Endothelial cell of umbilical vein (primary cell): ENCODE measurements around the gene LRRK2. TPM values are rescaled to one million over a fixed set of nuclear protein-coding genes. Genes with fewer than 3 reads are reported as not detected.
A peak's percentile ranks its signal among the peaks of the same experiment; 100 is the strongest.

Source experiments
- Bru-seq: library from RNA; stranded (reverse); fragments of 400-500 nt; gene quantifications from one replicate; lab custom pipeline; 2021; lab: Mats Ljungman, UMichigan
- BruChase-seq, 2 experiments: library from RNA; stranded (reverse); fragments of 400-500 nt; gene quantifications; one replicate each; lab custom pipeline; 2021; lab: Mats Ljungman, UMichigan
- BruUV-seq: library from RNA; stranded (reverse); fragments of 400-500 nt; replicated peaks from 2 replicates; lab custom pipeline; 2021; lab: Mats Ljungman, UMichigan
- CTCF ChIA-PET: fragments of 300-600, 350-600 bp; sonication (Branson Sonifier 250); formaldehyde crosslinking; loops from one replicate; lab custom pipeline; 2021; ENCODE audit warnings: antibody characterized with exemption, inconsistent platforms; lab: Charles Lee
- POLR2A ChIA-PET: fragments of 300-600, 350-600 bp; sonication (Branson Sonifier 250); formaldehyde crosslinking; loops from one replicate; lab custom pipeline; 2021; ENCODE audit warnings: antibody characterized with exemption, inconsistent platforms; lab: Charles Lee
- DNase-seq: peaks from one replicate; pipeline ENCODE4 v3.0.0-alpha.2; 2011; ENCODE audit warnings: low read depth, low spot score
- FAIRE-seq: peaks from 2 replicates; lab custom pipeline; 2011; peaks lifted over from hg19 to GRCh38; lab: Jason Lieb, UNC
- H2AFZ ChIP-seq: 2 replicates; pipeline ENCODE4 v1.6.0; 2012; ENCODE audit warnings: low read depth, low read length, control low read depth, inconsistent platforms
- H3K27ac ChIP-seq: 2 replicates; pipeline ENCODE4 v1.5.1; 2011; ENCODE audit warnings: low read depth, mild to moderate bottlenecking, control low read depth, low read length, moderate library complexity; ENCODE audit not compliant: insufficient read depth
- H3K27me3 ChIP-seq, 2 experiments: 2 replicates each; pipeline versions ENCODE4 v1.6.0 to v1.6.1; 2011; ENCODE audit warnings: low read length in 2 of 2, mixed read lengths in 1 of 2; ENCODE audit not compliant: control insufficient read depth in 2 of 2, insufficient read depth in 2 of 2
- H3K36me3 ChIP-seq, 2 experiments: 2 replicates in 1 of 2; 3 replicates in 1 of 2; pipeline ENCODE4 v1.5.1; 2011; ENCODE audit warnings: low read length in 2 of 2, mild to moderate bottlenecking in 1 of 2, moderate library complexity in 1 of 2; ENCODE audit not compliant: control insufficient read depth in 2 of 2, insufficient read depth in 2 of 2; ENCODE audit errors: extremely low read depth in 1 of 2
- H3K4me1 ChIP-seq: 3 replicates; pipeline ENCODE4 v1.5.1; 2011; ENCODE audit warnings: mild to moderate bottlenecking, low read length; ENCODE audit not compliant: control insufficient read depth, insufficient read depth; ENCODE audit errors: extremely low read depth
- H3K4me2 ChIP-seq: 2 replicates; pipeline ENCODE4 v1.6.1; 2011; ENCODE audit warnings: low read length, control low read depth, mixed read lengths; ENCODE audit not compliant: insufficient read depth
- H3K4me3 ChIP-seq, 3 experiments: fragments of 200-600 bp in 1 of 3; sonication (generic), shearing (Covaris generic) in 1 of 3; replicated peaks in 1 of 3; 2 replicates each; pipeline ENCODE4 v1.5.1; 2011 to 2016; ENCODE audit warnings: control low read depth in 3 of 3, low read length in 3 of 3, mild to moderate bottlenecking in 2 of 3, inconsistent platforms in 1 of 3, low read depth in 1 of 3, moderate library complexity in 1 of 3; ENCODE audit not compliant: insufficient read depth in 1 of 3
- H3K79me2 ChIP-seq: 2 replicates; pipeline ENCODE4 v1.6.0; 2012; ENCODE audit warnings: low read length, inconsistent platforms; ENCODE audit not compliant: control insufficient read depth, insufficient read depth
- H3K9ac ChIP-seq: replicated peaks from 2 replicates; pipeline ENCODE3; 2011; ENCODE audit warnings: low read length, control low read depth; ENCODE audit not compliant: insufficient read depth; ENCODE audit errors: extremely low read depth
- H3K9me1 ChIP-seq: replicated peaks from 3 replicates; pipeline ENCODE4 v1.6.0; 2011; ENCODE audit warnings: mild to moderate bottlenecking, low read length; ENCODE audit not compliant: control insufficient read depth, insufficient read depth; ENCODE audit errors: extremely low read depth
- H3K9me3 ChIP-seq: replicated peaks from 2 replicates; pipeline ENCODE4 v1.5.1; 2012; ENCODE audit warnings: low read length, inconsistent platforms; ENCODE audit not compliant: control insufficient read depth, insufficient read depth
- H4K20me1 ChIP-seq: replicated peaks from 2 replicates; pipeline ENCODE3; 2011; ENCODE audit warnings: mild to moderate bottlenecking, low read length; ENCODE audit not compliant: control insufficient read depth, insufficient read depth; ENCODE audit errors: extremely low read depth
- FOS ChIP-seq: IDR thresholded peaks from 2 replicates; pipeline ENCODE4 v1.6.1; 2011; ENCODE audit warnings: mild to moderate bottlenecking, low read length, moderate library complexity, borderline replicate concordance; ENCODE audit not compliant: insufficient read depth
- MAX ChIP-seq: IDR thresholded peaks from 2 replicates; pipeline ENCODE4 v1.6.1; 2011; ENCODE audit not compliant: insufficient read depth, insufficient read length
- POLR2AphosphoS5 ChIP-seq: IDR thresholded peaks from 2 replicates; pipeline ENCODE4 v1.6.1; 2012; ENCODE audit warnings: low read depth, mild to moderate bottlenecking, control low read depth, low read length, moderate library complexity; ENCODE audit not compliant: insufficient read depth
- dilution Hi-C: fragments of 300-500 bp; cut with MboI; formaldehyde crosslinking; loops from one replicate; pipeline ENCODE4 v1.15.0; 2019; ENCODE audit warnings: low sequenced_read_pairs; ENCODE audit not compliant: extremely low pct_ligation_motif_present
- intact Hi-C: fragments of 100-400 bp; cut with micrococcal nuclease; formaldehyde crosslinking; loops from one replicate; pipeline ENCODE4 v1.10.0; 2022
- long read RNA-seq: library from polyadenylated mRNA; stranded (forward); transcript quantifications from one replicate; pipeline ENCODE4 v2.0.0, GENCODE V29; 2021
- polyA minus RNA-seq, 3 experiments: library from RNA; depleted of rRNA, polyadenylated mRNA; stranded (reverse); fragments of >200 nt; gene quantifications; 1 replicate in 1 of 3; 2 replicates in 2 of 3; pipeline ENCODE4 v1.2.3, GENCODE V29; 2011
- polyA plus RNA-seq, 4 experiments: library from polyadenylated mRNA; depleted of rRNA in 3 of 4; stranded (reverse) in 3 of 4; unstranded in 1 of 4; fragments of >200 nt; gene quantifications; 2 replicates each; pipeline versions ENCODE4 v1.2.1 to v1.2.3, GENCODE V29; 2011 to 2012; ENCODE audit warnings: missing spikeins in 1 of 4
- total RNA-seq: library from RNA; stranded (reverse); gene quantifications from 2 replicates; pipeline ENCODE4 v1.2.3, GENCODE V29; 2021

Gene LRRK2
- total RNA-seq, result 1.3 and 2.2 TPM in 2 replicates
- polyA plus RNA-seq, result 0.16 and 0.26 TPM in 2 replicates
- 0.19 and 0.20 TPM in 2 replicates for polyA plus RNA-seq (2011; cell fraction: cytosol; rRNA removed)
- 0.95 and 1.0 TPM in 2 replicates for polyA plus RNA-seq (2011; cell fraction: nucleus; rRNA removed)
- polyA plus RNA-seq (2012), result 0.27 and 0.31 TPM in 2 replicates
- polyA minus RNA-seq, result 0.70 and 1.4 TPM in 2 replicates
- not detected for polyA minus RNA-seq (2011; cell fraction: cytosol; rRNA and poly(A)+ RNA removed)
- polyA minus RNA-seq (2011; cell fraction: nucleus; rRNA and poly(A)+ RNA removed), result 2.2 and 2.5 TPM in 2 replicates
- Bru-seq, nascent RNA, result percentile 41 among the genes with signal in this experiment
- BruChase-seq, experiment 1, labeled RNA remaining after a 6-hour chase, result percentile 22 among the genes with signal in this experiment
- percentile 23 among the genes with signal in this experiment for BruChase-seq, experiment 2, labeled RNA remaining after a 2-hour chase
- long read RNA-seq, result 0 reads

- Histone ChIP-seq H3K4me2 (peak within 1 kb of the TSS; percentile 77), H3K36me3 (no peaks in the 10 kb centered on the region), H3K27ac (peak within 1 kb of the TSS; percentile 17), H3K27me3 (no peaks in the 10 kb centered on the region), H3K4me3 (peak within 1 kb of the TSS; percentile 5 to 67 (median 42)), H3K4me1 (peaks cover 20% of the 10 kb centered on the region), H2AFZ (peak within 1 kb of the TSS; percentile 40), H3K79me2 (no peaks in the 10 kb centered on the region), H3K9ac (peak within 1 kb of the TSS; percentile 78), H3K9me3 (no peaks in the 10 kb centered on the region), H3K9me1 (no peaks in the 10 kb centered on the region), H4K20me1 (no peaks in the 10 kb centered on the region)
- BruUV-seq, result TSS peak; percentile 55
- FAIRE-seq, result no peak
- dilution Hi-C loops, result no loop called here
- POLR2A ChIA-PET, result no interaction called here
- TF ChIP-seq FOS, result peak; percentile 31
- no peak for TF ChIP-seq MAX
- intact Hi-C loops, result loop anchor here (1.0 to 2.0 kb wide), 3 partner anchors 9 to 72 kb away; no protein-coding TSS in a partner anchor
- CTCF ChIA-PET, result interaction anchor here (1.3 kb wide), 1 partner anchor 89 kb away, joined by 3 read pairs; no protein-coding TSS in a partner anchor
- peak; percentile 55 for DNase-seq
Measured at GRCh38 chr12:40224439-40225291, at the start of gene LRRK2. Gene LRRK2, plus strand, starts transcription at chr12:40224997. Its CDS starts 135 bp downstream, at chr12:40225132.

- H3K4me3 ChIP-seq, result no peak overlapping the region
- H3K79me2 ChIP-seq, result no peaks in the 10 kb centered on the region
- no peaks in the 10 kb centered on the region for H3K9me1 ChIP-seq
- no peak overlapping the region for H3K4me2 ChIP-seq
- H3K36me3 ChIP-seq, result no peaks in the 10 kb centered on the region
- no peaks in the 10 kb centered on the region for H3K9me3 ChIP-seq
- FAIRE-seq (no peak), DNase-seq (no peak)
- no peak overlapping the region for H3K27ac ChIP-seq
- no peaks in the 10 kb centered on the region for H3K27me3 ChIP-seq
- ChIA-PET CTCF (no interaction called here), POLR2A (no interaction called here)
- TF ChIP-seq POLR2AphosphoS5, result no peak
- dilution Hi-C loops, result no loop called here
- no peak overlapping the region for H3K9ac ChIP-seq
- intact Hi-C loops, result no loop called here
- no peaks in the 10 kb centered on the region for H3K4me1 ChIP-seq
- H2AFZ ChIP-seq, result no peak overlapping the region
- no peaks in the 10 kb centered on the region for H4K20me1 ChIP-seq
- no TSS peak for BruUV-seq
Measured at GRCh38 chr12:40175045-40175444, 49.8 kb upstream of the LRRK2 start.
